IPS-NIHi11 (cell line): Measurements from ENCODE around the gene ARL17B.
"Not testable (repeated sequence)": the region's sequence is repeated elsewhere in the genome, so short reads cannot be mapped to it uniquely, and the experiment has no call there.

Experiments used
- DNase-seq: peaks from one replicate; pipeline ENCODE4 v3.0.0; 2012; ENCODE audit warnings: mixed read lengths, low spot score

ARL17B gene

GRCh38 chr17:46361755-46362154 is at the start of gene ARL17B:
Gene ARL17B (minus strand): TSS chr17:46361766. CDS start chr17:46358397, 3,369 bp downstream.
- not testable (repeated sequence) for DNase-seq

- DNase-seq, result not testable (repeated sequence)
These were observed 48.3 kb upstream of the ARL17B start for GRCh38 chr17:46409864-46410263.

GRCh38 chr17:46407155-46407554 is 45.6 kb upstream of the ARL17B start:
- DNase-seq, result not testable (repeated sequence)

GRCh38 chr17:46401033-46401787 is 39.6 kb upstream of the ARL17B start:
- not testable (repeated sequence) for DNase-seq

GRCh38 chr17:46400543-46400942 is 39.0 kb upstream of the ARL17B start:
- DNase-seq, result not testable (repeated sequence)

GRCh38 chr17:46399993-46400392 is 38.4 kb upstream of the ARL17B start:
- DNase-seq, result not testable (repeated sequence)

- not testable (repeated sequence) for DNase-seq
These were observed 34.7 kb upstream of the ARL17B start for GRCh38 chr17:46396292-46396691.

GRCh38 chr17:46393702-46394101 is 32.1 kb upstream of the ARL17B start:
- DNase-seq, result not testable (repeated sequence)

GRCh38 chr17:46385491-46385890 is 23.9 kb upstream of the ARL17B start:
- DNase-seq, result not testable (repeated sequence)

GRCh38 chr17:46383118-46383517 is 21.6 kb upstream of the ARL17B start:
- not testable (repeated sequence) for DNase-seq

- DNase-seq, result not testable (repeated sequence)
These were observed 11.9 kb upstream of the ARL17B start for GRCh38 chr17:46373418-46373817.

- not testable (repeated sequence) for DNase-seq
These were observed 11.0 kb upstream of the ARL17B start for GRCh38 chr17:46372236-46373229.

GRCh38 chr17:46367520-46367919 is 6.0 kb upstream of the ARL17B start:
- not testable (repeated sequence) for DNase-seq

GRCh38 chr17:46361145-46361735 is 326 bp downstream of the ARL17B start:
- not testable (repeated sequence) for DNase-seq

GRCh38 chr17:46353856-46354255 is 7.7 kb downstream of the ARL17B start:
- DNase-seq, result not testable (repeated sequence)

- DNase-seq, result not testable (repeated sequence)
These were observed 12.5 kb downstream of the ARL17B start for GRCh38 chr17:46349060-46349459.

GRCh38 chr17:46348345-46348744 is 13.2 kb downstream of the ARL17B start:
- DNase-seq, result not testable (repeated sequence)

- not testable (repeated sequence) for DNase-seq
These were observed 19.4 kb downstream of the ARL17B start for GRCh38 chr17:46342131-46342530.

- not testable (repeated sequence) for DNase-seq
These were observed 20.3 kb downstream of the ARL17B start for GRCh38 chr17:46341220-46341619.

GRCh38 chr17:46294831-46295230 is 66.7 kb downstream of the ARL17B start, which contains the start of gene LRRC37A:
Gene LRRC37A (plus strand): TSS chr17:46295131. CDS start chr17:46295134, 3 bp downstream.
- DNase-seq, result not testable (repeated sequence)

GRCh38 chr17:46291618-46292017 is 69.9 kb downstream of the ARL17B start:
- DNase-seq, result not testable (repeated sequence)
